ENCODE data around the gene MTUS2.

The MTUS2 gene

GRCh38 chr13:29508130-29508875 is 688.2 kb downstream of the MTUS2 start:
- DNase-seq (ENCODE audit: low spot score), result peak; percentile 90

- DNase-seq (ENCODE audit: low spot score), result no peak
Observed at GRCh38 chr13:29508876-29509252, 688.7 kb downstream of the MTUS2 start.

DNA sequence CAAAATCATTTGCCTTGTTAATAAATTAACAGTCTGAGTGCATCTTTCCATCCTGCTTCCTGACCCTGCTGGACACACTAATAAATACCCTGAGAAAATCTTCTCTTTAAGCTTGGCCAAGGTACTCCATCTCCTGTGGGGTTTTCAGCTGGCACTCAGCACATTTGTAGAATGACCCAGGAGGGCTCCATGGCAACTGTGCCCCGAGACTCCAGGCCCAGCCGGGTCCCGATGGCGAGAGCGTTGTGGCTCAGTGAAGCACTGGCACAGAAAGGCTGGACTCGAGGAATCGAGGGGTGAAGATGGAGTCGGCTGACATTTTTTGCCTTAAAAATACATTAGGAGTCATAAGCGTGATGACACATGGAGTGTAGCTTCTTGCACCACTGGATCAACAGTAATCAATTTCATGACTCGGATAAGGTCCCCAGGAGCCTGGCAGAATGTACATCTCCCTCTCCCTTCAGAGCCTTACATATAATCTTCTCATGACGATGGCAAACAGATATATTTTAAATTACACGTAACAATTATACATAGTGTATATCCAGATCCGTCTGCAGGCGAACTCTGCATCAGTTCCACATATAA is 690.0 kb downstream of the MTUS2 start:
- DNase-seq (ENCODE audit: low spot score), result no peak

DNA sequence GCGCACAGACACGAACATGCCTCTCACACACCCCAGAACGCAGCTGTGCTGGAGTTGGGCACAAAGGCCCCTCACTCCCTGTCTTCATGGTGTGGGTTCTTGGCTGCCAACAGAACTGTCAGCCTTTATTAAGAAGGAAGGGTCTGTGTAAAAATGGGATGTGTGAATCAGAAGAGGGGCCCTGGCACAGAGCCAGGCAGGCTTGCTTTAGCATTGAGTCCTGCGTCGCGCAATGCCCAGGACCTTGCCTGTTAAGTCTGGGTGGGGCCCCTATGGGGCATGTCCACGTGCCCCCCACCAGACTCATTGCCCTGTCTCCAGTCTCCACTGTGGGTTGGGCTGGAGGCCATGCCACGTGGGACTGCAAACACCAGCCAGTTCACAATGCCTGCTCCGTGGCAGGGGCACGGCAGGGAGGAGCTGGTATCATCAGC is 690.5 kb downstream of the MTUS2 start:
- no peak for DNase-seq (ENCODE audit: low spot score)

DNA sequence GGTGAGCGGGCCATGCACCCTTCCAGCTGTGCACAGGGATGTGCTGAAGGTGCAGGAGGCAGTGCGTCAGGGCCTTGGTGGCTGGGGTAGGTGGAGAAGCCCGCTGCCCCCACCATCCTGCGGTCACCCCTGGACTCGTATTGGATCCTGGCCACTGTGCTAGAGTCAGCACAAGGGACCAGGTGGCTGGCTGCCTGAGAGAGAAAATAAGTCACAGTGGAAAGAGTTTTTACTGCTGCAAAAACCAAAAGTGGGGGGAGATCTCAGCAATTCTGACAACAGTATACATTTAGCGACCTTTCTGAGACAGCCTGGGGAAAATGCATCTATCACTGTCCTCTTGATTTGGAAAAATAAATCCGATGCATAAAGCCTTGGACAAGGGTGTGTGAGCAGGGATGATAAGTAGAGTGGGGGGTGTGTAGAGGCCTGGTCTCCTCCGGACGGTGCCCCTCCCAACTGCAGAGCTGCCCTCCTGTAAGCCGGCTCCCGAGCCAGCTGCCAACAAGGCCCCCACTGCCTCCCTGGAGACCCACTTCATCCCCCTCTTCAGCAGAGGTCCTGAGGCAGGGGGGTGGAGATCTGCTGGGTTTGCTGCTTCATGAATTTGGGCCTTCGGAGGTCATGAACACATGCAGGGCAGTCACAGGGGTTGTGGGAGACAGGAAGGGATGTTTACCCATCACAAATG is 691.1 kb downstream of the MTUS2 start:
- DNase-seq (ENCODE audit: low spot score), result no peak

- DNase-seq (ENCODE audit: low spot score), result peak; percentile 53
Observed at GRCh38 chr13:29511980-29512379, 691.8 kb downstream of the MTUS2 start.

DNA sequence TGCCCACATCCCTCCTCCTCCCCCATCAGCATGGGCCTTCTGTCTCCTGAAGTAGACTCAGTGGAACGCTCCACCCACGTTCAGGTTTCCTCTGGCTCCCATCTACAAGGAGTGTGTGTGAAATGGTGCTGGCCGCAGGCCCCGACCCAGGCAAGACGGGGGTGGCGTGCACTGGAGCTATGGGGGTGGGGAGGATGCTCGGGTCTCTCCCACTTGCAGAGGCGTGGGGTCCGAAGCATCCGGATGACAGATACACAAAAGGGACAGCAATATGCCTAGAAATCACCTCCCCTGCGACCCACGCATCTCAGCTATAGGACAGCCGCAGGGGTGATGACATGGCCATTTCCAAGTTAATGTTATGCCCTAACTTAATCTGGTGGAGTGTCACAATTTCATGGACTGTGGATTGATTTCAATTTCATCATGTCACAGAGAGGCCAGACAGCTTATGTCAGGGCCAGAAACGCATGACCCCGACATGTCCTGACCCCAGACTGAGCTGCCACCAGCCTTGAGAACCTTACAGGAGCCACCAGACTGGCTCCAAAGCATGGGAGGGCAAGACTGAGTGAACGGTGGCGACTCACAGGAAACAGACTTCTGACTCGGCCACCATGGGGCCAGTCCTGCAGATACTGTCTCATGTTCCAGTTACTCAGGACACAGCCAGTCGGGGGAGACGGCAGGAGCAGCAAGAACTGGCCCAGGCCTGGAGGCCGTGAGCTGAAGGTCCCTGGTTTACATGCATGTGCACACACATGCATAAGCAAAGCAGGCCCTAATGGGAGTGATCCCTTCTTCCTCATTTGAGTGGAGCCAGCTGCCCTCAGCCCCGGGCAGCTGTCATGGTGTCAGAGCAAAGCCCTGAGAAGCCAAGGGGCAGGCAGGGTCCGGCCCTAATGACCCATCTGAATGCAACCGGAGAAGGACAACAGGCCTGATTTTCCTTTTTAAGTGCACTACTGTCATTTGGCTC is 693.2 kb downstream of the MTUS2 start:
- DNase-seq (ENCODE audit: low spot score), result no peak

GRCh38 chr13:29513981-29514719 is 694.0 kb downstream of the MTUS2 start:
- peak; percentile 44 for DNase-seq (ENCODE audit: low spot score)

DNA sequence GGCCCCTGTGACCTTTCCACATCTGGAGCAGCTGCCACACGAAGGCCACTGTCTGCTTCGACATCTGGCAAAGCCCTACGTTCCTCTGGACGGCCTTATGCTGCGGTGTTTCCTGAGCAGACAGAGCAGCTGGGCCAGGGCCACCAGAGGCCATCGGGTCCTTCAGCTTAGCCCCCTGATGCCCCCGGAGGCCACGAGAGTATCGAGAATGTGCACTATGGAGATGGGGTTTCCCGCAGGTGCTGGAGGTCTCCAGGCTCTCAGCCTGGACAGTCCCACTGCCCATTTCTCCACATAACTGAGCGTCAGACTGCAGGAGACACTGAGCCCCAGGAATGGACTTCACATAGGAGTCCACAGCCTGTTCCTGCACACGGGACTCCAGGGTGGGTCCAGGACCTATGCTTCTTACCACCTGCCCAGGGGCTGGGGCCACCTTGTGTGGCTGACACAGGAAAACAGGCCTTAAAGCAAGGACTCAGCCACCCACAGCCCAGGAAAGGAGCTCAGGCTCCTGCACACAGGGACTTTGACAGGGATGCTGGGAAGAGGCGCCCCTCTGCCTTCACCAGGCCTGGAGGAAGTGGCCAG is 694.7 kb downstream of the MTUS2 start:
- no peak for DNase-seq (ENCODE audit: low spot score)

GRCh38 chr13:29515372-29515771 is 695.2 kb downstream of the MTUS2 start:
- no peak for DNase-seq (ENCODE audit: low spot score)

DNA sequence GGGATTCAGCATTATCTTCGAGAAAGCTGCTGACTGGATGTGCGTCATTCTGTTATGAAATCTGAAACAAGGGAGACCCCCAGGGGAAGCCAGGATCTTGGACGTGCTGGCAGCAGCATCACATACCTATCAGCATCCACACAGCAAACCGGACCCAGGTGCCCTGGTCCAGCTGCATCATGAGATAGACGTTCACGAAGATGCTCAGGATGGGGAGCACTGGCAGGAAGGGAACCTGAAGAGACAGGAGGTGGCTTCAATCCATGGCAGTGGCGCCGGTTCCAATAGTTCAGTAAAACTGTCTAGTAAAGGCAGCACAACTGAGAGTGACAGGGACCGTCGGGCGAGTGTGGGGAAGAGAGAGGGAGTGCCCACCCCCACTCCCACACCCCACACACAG is 695.9 kb downstream of the MTUS2 start:
- no peak for DNase-seq (ENCODE audit: low spot score)

DNA sequence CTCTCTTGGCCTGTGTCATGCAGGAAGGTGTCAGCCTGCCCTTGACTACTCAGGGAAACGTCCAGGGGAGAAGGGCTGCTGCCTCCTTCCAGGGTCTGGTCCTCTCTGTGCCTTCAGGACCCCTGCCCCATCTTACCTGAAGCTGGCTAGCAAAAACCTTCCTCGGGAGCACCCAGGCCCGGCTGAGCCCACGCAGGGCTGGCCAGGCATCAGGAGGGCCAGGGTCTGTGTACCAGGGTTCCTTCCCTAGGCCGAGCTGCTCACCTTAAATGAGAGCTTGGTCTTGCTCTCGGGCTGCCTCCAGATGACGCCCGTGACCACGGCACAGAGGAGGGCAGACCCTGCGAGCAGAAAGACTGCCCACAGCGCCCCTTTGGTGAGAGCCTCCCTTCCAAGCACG is 696.7 kb downstream of the MTUS2 start:
- DNase-seq (ENCODE audit: low spot score), result no peak

DNA sequence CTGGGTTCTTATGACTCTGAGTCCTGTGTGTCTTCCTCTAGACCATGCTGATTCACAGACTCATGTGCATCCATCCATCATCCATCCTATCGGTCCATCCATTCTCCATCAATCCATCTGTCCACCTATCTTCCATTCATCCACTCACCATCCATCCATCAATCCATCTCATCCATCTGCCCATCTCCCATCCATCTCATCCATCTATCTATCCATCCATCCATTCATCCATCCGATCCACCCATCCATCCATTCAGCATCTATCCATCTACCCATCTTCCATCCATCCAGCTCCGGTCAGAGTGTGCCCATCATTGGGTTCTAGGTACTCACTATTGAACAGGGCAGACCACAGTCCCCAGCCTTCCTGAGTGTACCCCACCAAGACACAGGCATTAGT is 699.8 kb downstream of the MTUS2 start:
- DNase-seq (ENCODE audit: low spot score), result no peak

- peak; percentile 85 for DNase-seq (ENCODE audit: low spot score)
Observed at GRCh38 chr13:29520671-29521070, 700.5 kb downstream of the MTUS2 start.

GRCh38 chr13:29521336-29521735 is 701.2 kb downstream of the MTUS2 start:
- DNase-seq (ENCODE audit: low spot score), result no peak

DNA sequence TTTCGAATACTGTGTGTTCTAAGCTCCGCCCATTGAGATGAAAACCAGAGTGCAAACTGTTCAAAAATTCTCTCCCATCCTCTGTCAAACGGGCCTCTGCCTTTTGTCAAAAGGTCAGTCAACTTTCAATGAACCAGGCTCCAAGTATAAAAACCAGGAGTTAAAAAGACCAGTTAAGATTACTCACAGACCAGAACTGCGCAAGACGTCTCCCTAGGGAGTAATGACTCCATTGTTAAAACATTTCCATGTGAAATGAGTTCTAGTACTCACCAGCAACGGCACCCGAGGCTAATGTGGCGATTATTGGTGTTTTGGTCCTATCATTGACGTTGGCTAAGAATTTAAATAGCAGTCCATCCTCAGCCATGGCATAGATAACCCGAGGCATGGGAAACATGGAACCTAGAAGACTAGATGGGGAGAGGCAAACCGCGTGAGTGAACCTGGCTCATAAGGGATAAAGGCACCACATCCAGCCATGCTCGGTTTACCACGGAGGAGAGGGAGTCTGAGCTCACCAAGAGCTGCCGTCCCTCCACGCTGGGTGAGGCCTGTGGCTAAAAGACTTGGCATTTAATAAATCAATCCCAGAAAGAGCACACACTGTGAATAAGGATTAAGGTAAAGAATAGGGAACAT is 702.0 kb downstream of the MTUS2 start:
- peak; percentile 89 for DNase-seq (ENCODE audit: low spot score)

DNA sequence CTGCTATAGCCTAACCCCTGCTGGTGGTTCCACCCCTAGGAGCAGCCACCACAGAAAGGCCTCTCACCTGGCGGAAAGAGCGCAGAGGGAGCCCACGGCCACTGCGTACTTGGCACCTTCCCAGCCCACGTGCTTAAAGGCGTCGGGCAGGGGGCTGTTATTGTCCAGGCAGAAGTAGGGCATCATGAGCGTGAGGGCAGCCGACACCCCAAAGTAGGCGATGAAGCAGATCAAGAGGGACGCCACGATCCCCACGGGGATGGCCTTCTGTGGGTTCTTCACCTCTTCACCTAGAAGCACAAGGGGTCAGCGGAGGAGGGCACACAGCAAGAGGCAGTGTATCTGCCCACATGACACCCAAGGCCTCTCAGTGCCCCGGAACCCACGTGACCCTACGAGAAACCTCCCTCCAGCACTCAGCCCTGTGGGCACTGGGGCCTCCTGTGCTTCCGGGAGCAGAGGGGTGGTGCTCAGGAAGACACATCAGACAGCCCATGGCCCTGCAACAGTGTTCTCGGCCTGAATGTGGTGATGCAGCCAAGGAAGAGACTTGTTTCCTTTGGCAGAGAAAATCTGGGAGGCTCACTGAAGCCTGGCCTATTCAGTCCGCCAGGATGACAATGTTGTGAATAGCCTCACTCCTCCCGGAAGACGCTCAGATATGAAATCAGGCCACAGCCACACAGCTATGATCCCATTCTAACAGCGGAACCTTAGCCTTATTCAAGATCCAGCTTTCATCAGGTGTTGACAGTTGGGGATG is 703.2 kb downstream of the MTUS2 start:
- DNase-seq (ENCODE audit: low spot score), result peak; percentile 78

DNA sequence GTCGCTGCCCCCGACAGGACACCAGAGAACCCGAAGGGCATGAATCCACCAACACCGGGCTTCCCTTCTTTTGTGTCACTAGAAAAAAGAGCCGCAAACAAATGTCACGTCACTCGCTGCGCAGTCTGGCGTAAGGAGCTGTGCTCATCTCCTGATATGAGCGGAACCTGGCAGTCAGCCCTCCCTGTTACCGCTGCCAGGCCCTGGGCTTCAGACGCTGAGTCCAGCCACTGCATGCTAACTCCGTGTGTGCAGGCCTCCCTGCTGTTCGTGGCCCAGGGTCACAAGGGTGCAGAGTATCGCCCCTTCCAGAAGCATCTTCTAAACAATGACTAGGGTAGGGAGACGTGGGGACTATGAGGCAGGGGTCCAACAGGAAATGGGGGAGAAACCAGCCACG is 704.0 kb downstream of the MTUS2 start:
- no peak for DNase-seq (ENCODE audit: low spot score)

GRCh38 chr13:29524641-29525040 is 704.5 kb downstream of the MTUS2 start:
- DNase-seq (ENCODE audit: low spot score), result no peak

DNA sequence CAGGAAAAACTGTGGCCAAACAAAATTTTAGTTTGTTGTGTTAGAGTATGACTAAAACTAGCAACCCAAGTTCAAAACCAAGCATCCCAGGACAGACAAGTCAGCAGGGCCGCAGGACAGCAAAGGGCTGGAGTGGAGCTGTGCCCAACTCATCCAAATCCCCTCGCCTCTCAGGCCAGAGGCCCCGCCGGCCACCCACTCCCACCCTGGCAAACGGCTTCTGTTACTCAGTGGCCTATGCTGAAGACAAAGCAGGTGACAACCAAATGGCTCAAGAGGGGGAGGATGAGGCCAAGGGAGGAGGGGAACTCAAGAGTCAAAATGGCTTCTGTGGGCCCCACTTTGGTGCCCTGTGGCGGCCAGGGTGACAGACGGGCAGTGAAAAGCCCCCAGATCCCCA is 705.6 kb downstream of the MTUS2 start:
- DNase-seq (ENCODE audit: low spot score), result no peak
